HL-60/S4 treated with phorbol 12-myristate 13-acetate at 8.2 ng/mL for 4 days and 3 days (cell line): ENCODE results near the gene MLC1.

Experiments
- in situ Hi-C: fragments of 300-500 bp; cut with MboI; formaldehyde crosslinking; loops from 2 replicates; pipeline ENCODE4 v1.15.0; 2022; ENCODE audit warnings: low sequenced_read_pairs

MLC1 gene

DNA sequence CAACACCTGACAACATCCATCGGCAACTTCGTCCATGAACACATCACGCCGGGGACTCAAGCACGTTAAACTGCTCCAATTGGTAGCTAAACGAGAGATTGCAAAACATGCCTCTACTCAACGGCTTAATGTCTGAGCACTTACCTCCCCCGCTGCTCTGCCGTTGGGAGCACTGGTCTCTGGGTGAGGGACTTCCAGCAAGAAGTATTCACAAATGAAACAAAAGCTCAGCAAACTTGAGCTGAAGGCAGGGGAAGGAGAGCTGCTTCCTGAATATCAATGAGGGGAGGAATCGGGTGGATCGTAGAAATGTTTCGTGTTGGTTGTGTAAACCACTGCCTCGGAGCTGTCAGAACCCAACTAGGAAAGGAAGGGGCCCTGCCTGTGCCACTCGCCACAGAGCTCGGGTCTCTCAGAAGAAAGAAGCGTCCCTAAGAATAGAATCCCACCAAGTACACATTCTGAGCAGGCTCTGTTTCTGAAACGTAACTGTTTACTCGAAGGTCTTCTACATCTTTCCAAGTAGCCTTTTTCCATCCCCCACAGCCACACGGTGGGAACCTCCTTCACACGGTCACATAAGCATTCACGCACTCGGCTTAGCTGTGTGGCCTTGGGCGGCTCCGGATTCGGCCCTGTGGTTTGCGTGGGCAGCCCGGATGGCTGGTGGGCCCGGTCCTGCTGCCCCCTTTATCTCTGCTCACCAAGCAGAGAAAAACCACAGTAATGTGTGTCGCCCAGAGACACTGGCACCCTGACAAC, at the start of gene MLC1:
Gene MLC1, minus strand, starts transcription at position 216 of the 762 bp plus-strand sequence. CDS start 524 bp downstream, outside the sequence.
- in situ Hi-C loops, result no loop called here

DNA sequence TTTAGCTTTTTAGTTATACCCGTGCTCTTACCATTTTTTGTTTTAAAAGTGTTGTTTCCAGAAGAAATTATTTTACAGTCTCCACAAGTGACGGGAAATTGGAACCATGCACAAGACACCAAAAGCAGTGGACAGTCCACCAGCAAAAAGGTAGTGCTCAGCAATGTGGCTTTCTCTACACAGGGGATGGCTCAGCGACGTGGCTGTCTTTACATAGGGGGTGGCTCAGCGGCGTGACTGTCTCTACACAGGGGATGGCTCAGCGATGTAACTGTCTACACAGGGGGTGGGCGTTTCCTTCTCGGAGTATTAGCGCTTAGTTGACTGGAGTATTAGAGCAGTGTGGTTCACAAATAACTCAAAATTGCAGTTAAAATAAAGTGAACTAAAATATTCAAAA, 49.3 kb upstream of the MLC1 start:
- in situ Hi-C loops, result no loop called here

DNA sequence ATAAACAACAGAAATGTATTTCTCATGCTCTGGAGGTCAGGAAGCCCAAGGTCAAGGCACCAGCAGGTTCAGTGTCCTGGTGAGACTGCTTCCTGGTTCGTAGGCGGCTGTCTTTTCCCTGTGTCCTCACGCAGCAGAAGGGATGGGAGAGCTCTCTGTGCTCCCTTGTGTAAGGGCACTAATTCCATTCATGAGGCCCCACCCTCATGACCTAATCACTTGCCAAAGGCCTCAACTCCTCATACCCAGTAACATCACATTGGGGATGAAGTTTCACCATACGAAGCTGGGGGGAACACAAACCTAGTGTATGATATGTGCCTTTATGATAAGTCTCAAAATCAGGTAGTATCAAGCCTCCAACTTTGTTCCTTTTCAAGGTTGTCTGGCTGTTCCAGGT, 46.7 kb upstream of the MLC1 start:
- in situ Hi-C loops, result no loop called here

DNA sequence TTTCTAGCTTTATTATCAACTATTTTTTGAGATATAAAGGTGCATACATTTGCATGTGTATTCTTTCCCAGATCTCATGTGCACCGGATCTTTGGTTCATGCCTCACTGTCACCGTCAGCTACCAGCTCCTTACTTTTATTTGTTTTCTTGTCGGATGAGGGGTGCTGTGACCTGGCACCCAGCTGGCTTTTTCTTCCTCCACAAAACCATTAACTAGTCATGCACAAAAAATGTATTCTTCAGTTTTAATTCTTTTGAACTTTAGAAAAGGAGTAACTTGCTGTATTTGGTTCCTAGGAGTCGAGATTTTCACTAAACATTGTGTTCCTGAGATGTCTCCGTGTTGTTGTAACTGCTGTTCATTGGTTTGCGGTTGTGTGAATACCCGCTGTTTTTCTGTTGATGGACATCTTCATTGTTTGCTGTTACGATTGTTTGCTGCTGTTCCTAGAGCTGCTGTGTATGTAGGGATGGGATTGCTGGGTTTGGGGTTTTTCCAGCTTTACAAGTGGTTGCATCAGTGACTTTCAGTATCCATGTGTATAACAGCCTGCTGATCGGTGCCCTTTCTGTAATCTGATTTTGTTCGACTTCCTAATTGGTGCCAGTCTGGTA, 44.0 kb upstream of the MLC1 start:
- in situ Hi-C loops, result no loop called here

DNA sequence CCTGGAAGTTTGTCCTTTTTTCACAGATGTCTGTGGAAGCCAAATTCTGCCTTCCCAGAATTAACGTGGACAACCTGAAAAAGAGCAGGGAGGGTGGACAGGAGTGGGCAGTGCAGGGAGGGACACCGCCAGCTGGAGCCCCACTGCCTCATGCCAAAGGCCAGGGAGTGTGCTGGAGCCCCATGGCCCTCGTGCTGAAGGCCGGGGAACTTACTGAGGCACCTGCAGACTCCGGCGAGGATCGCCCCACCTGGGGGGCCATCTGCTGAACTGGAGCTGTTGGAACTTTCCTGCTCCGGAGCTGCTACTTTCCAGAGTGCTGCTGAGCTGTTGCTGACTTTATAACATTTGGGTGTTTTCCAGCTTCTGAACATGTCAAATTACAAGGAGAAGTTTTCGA, 39.8 kb upstream of the MLC1 start:
- in situ Hi-C loops, result no loop called here

DNA sequence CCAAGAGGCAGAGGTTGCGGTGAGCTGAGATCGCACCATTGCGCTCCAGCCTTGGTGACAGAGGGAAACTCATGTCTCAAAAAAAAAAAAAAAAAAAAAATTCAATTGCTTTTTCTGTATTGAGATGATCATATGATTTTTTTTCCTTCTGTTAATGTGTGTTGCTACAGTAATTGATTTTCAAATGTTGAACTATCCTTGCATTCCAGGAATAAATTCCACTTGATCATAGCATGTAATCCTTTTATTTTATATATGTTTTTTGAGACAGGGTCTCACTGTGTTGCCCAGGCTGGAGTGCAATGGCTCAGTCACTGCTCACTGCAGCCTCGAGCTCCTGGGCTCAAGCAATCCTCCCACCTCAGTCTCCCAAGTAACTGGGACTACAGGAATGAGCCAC, 37.9 kb upstream of the MLC1 start:
- in situ Hi-C loops, result no loop called here

DNA sequence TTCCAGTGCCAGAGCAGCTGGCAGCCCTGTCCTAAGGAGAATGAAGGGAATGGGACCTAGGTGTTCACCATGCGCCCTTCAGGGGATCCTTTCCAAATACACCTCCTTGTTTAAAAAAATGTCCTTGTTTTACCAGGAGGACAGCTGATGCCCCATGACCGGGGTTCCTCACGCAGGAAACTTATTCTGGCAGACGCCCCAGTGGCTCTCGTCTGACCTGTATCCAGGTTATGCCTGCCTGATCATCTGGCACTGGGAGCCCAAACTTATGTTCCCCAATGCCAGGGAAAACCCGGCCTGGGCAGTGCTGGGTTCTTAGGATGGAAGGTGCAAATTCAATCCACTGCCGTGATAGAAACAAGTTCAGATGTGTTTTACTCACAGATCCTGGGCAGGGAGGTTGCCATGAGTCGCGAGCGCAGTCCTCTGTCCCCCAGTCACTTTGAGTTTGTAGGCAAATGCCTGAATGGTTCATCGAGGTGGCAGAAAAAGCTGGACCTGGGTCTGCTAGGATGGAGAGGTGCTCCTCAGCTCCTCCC, 36.0 kb upstream of the MLC1 start:
- in situ Hi-C loops, result no loop called here

DNA sequence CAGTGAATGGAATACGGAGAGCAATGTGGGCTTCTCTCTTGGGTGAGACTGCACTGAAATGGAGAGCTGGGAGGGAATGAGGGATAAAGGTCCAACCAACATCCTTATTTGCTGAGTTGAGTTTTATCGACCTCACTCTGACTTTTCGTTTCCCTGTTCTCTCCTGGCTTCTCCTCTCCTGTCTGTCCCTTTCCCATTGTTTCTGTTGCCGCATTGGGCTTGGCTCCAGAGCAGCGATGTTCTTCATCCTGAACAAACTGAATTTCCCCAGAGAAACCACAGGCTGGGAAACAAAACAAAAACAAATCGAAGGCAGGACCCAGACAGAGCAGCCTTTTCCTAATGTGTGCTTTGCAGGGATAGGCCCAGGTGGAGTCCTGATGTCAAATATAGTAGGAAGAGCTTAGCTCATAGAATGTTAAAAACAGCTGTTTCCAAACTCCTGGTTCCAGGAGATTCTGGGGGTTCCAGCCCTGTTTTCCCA, 34.6 kb upstream of the MLC1 start:
- in situ Hi-C loops, result no loop called here

DNA sequence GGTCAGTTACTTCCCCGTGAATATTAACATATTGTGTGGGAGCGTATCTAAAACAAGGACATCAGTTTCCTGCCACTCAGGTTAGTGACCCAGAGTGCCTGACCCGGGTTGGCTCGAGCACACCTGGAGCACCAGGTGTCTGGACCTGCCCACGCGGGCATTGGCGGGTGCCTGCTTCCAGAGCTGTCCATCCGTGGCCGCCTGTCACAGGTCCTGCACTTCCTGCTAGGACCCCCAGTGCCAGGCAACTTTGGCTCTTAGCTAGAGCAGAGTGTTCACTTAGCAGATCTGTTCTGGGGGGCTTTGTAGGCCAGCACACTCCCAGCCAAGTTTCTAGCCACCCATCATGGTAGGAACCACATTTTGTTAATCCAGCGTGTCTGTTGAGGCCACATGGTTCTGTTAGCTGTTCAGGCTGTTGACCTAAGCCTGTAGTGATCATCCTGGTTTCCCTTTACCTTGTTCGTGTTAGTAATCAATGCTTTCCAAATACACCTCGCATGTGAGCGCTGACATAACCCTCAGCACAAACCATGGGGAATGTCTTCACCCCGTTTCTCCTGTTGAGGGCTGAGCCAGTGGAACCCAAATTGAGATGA, 34.0 kb upstream of the MLC1 start:
- in situ Hi-C loops, result no loop called here

DNA sequence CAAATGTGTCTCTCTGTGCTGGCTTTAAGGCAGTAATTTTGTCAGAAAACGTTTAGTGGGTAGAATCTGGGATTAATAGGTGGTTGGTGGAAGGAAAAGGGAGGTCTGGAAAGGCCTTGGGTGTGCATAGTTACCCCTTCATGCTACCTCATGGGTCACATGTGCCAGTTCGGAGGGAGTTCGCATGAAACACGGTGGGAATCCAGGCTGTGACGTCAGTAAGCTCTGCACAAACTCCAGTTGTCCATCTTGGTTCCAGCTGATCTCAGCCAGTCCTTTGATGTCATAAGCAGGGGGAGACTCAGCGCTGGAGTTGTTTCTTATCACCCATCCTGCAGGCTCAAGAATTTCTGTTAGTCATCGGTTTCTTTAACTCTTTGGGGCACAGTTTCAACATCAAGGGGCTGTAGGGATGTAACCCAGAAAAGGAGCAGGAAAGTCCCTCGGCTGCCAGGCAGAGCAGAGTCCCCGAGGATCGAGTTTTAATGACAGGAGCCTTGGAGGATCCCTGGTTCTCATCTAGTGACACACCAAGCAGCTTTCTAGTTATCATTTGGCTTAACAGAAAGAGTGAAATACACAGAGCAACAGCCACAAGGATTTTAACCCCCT, 33.4 kb upstream of the MLC1 start:
- in situ Hi-C loops, result no loop called here

DNA sequence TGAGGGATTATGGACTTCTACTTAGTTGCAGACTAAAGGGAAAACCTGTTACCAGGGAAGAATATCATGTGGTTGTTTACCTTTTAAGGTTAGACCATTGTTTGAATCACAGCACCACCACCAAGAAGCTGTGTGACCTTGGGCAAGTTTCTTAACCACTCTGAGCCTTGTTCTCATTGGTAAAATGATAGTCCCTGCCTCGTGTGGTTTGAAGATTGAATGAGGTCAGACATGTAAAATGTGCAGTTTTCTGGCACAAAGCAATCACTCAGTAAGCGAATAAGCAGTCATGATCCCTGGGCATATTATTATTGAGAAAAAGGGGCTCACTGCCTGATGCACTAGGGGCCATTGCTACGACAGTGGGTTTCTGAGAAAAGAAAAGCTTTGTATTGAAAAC, 32.9 kb upstream of the MLC1 start:
- in situ Hi-C loops, result no loop called here

DNA sequence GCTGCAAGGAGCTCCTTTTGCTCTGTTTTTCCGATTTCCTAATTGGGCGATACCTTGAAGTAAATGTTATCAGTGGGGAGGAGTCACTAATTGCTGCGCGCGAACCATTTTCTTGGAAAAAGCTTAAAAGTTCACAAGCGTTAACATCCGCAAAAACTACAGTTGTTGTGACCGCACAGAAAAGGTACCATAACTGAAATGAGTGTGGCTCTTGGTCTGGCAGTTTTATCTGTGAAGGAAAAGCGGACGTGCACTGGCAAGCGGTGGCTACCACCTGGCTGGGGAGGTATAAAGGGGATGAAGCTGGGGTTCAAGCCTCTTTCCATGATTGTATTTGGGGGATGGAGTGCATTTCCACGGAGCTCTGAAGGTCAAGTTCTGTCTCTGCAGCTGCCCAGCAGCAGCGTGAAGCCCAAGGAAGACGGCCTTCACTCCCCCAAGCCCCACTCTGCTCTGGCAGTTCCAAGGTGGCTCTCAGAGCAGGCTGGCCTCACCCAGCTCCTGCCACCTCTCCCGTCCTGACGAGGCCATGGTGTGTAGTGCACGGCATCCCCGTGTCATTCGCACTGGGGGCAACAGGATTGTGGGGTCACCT, 32.0 kb upstream of the MLC1 start:
- in situ Hi-C loops, result no loop called here

DNA sequence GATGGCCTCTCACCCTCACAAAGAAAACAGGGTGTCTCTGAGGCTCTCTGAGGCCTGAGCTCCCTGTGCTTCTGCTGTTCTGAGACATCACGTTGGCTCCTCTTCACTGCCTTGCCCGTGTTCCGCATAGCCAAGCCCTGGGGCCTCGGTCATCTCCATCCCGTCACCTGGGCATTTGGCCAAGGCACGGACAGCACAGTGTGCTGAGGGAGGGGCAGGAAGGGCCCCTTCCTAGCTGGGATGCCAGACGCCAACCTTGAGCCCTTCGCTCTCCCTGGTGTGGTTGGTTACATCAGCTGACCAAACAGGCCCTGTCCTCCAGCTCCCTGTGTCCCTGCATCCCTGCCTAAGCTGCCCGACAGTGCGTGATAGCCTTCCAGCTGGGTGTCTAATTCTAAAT, 30.5 kb upstream of the MLC1 start:
- in situ Hi-C loops, result no loop called here

DNA sequence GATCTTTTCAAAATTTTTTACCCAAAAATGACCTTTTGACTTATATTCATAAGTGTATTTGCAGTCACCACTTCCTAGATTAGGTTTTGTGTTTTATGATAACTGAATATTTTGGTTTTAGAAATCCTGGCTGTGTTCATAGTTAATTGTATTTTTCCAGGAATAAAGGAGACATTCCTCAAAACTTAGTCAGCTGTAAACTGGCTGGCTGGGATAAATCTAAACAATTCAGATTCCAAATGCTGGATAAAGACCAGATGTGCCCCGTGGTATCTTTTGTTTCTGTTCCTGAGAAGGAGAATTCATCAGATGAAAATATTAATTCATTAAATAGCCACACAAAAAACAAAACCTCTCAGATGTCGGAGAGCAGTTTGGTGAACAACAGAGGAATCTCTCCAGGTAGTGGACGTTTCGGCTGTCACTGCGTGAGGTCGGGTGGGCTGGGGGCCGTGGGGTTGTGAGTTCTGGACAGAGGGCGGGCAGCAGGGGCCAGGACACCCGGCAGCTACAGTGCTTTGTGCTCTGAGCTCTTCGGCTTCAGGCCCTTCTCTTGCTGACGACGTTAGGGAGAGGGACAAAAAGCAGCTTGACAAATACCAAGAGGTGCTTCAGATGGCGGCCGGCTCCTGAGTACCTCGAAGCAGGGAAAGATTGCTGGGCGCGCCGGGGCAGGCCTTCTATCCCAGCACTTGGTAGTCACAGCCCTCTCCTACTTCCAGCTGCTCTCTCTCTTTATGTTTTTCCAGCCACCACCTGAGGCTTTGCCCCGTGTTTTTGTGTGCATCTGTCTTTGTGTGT, 29.2 kb upstream of the MLC1 start:
- in situ Hi-C loops, result no loop called here

DNA sequence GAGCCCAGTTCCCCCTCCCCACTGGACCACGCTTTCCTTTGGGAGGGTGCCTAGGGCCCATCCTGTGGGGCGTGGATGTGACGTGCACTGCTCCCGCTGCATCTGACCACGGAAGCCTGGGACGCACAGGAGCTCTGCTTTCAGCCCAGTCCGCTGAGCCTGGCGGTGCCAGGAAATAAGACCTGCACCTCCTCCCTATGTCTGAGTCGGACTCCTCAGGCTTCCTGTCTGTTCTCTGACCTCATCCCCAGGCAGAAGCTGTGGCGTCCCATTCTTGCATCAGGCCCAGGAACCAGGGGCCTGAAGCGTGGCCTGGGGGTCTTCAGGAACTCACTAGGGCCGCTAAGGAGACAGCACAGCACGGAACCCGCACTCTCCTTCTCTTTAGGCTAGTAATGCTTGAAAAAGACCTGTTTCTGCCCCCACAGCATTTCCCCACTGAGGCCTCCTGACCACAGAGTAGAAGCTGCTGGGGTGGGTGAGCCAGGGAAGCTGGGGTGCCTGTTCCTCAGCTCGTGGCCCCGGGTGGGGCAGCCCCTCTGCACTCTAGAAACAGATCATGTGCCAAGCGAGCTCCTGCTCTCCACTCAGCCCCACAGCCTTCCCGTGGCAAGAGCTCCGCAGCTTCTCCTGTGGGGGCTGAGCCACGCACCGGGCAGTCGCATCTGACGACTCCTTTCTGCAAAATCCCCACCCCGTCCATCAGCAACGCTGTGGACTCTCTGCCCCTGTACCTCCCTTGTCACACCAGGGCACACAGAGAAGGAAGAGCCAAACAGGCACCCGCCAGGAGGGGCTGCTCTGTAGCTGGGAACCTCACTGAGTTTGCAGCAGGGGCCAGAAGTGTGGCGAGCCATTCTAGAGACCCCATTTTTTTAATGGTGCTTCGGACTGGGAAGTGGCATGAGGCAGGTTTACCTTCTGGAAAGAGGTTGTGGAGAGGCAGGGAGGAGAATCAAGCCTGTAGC, 27.2 kb upstream of the MLC1 start:
- in situ Hi-C loops, result no loop called here

DNA sequence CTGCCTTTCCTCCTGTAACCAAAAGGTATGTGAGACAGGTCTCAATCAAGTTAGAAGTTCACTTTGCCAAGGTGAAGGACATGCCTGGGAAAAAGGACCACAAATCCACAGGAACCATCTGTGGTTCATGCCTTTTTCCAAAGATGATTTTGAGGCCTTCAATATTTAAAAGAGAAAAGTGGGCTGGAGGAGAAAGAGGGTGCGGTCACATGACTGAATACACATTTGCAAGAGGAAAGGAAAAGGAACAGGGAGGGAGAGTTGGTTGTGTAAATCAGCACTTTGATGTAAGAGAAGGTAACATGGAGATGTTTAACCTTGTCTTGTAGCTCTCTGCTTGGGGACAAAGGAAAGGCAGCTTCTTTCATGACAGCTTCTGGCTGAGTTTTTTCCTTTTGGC, 25.8 kb upstream of the MLC1 start:
- in situ Hi-C loops, result no loop called here

DNA sequence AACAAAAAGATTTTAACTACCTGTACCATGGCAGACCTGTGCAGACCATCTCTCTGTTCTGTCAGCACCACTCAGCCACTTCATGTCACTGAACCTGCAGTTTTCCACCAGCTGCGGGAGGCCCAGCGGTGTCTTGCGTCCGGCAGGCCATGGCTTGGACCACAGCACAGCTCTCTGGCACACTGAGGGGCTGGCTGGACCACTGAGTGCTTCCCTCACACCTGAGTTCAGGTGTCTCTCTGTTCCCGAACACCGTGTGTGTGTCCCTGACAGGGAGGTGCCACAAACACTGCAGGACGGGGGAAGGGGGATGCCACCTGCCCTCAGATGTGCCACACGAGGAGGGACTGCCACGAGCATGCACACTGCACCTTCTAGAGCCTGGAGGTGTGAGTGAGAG, 22.3 kb upstream of the MLC1 start:
- in situ Hi-C loops, result no loop called here

DNA sequence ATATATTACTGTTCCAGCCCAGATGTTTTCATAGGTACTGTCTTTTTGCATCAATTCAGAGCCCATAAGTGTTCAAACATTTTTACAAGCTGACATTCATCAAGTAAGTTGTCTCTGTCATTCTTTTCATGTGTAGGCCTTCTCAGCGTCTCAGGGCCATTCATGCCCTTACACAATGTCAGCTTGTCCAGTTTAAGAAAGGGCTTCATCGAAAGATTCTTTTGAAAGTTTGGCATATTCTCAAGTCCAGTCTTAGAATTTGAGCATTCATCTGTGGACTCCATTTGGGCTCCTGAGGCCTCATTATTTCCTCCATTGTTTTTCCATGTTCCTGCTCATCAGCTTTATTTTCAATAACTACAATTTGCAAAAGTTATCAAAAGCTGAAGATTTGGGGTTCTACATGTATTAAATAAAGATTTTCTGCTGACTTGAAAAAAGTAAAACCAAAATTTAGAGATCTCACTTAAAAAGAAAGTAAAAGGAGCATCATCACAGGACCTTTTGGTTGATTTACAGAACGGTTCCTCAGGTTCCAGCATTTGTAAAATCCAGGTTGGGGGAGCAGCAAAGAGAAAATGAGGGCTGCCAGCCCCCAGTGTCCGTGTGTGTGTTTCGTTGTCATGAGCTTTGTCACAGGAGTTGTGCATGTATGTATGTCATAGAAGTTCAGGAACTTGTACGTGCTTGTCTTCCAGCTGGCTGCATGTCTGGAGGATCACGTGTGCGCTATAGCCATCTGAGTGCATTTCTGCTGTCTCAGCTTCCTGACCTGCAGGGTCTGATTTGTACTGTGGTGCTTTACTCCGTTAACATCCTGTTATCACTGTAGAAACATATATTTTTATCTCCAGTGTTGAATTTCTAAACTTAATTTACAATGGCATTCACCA, 20.2 kb upstream of the MLC1 start:
- in situ Hi-C loops, result no loop called here
